HepG2 (cell line): ENCODE measurements around the gene DGCR2. TPM values are rescaled to one million over a fixed set of nuclear protein-coding genes. Genes with fewer than 3 reads are reported as not detected.
A peak's percentile ranks its signal among the peaks of the same experiment; 100 is the strongest.

ENCODE experiments used
- ATAC-seq: fragments of 200-7000 bp; cut with Tn5 transposase; 3 replicates; pipeline ENCODE4 v1.9.1; 2020; ENCODE audit warnings: mild to moderate bottlenecking, moderate library complexity
- BruUV-seq: library from RNA; stranded (reverse); fragments of 400-500 nt; replicated peaks from 2 replicates; lab custom pipeline; 2021; lab: Mats Ljungman, UMichigan
- CTCF ChIA-PET: fragments of 300-600 bp; formaldehyde crosslinking; extraction: SDS; loops from one replicate; lab custom pipeline; 2021; ENCODE audit warnings: low total read pairs, inconsistent platforms, low intra/inter-chr PET ratio; lab: Yijun Ruan, JAX
- POLR2A ChIA-PET: fragments of 350-600 bp; sonication (Branson Sonifier 250); formaldehyde crosslinking; loops from one replicate; lab custom pipeline; 2020; ENCODE audit warnings: antibody characterized with exemption, inconsistent platforms; lab: Yijun Ruan, JAX
- DNase-seq: peaks from one replicate; pipeline ENCODE4 v3.0.0-alpha.2; 2015; ENCODE audit warnings: low spot score
- FAIRE-seq: peaks from 3 replicates; lab custom pipeline; 2011; peaks lifted over from hg19 to GRCh38; lab: Jason Lieb, UNC
- H2AFZ ChIP-seq: one replicate; pipeline ENCODE4 v1.6.1; 2011; ENCODE audit warnings: low read length, inconsistent platforms
- H3K27ac ChIP-seq: fragments of 300-600 bp; 3 replicates; pipeline ENCODE4 v1.8.0; 2011; ENCODE audit warnings: mixed run types, mild to moderate bottlenecking, mixed read lengths, low read length, inconsistent platforms; ENCODE audit not compliant: insufficient read depth; ENCODE audit errors: extremely low read length
- H3K27me3 ChIP-seq, 2 experiments: fragments of 200-600 bp in 1 of 2; 2 replicates in 1 of 2; 3 replicates in 1 of 2; pipeline versions ENCODE4 v1.6.0 to v1.8.0; 2011; ENCODE audit warnings: low read length in 2 of 2, mild to moderate bottlenecking in 2 of 2, moderate library complexity in 2 of 2, inconsistent platforms in 1 of 2; ENCODE audit not compliant: insufficient read depth in 2 of 2, control insufficient read depth in 1 of 2
- H3K36me3 ChIP-seq, 2 experiments: fragments of 200-600 bp in 1 of 2; replicated peaks in 1 of 2; 2 replicates in 1 of 2; 3 replicates in 1 of 2; pipeline versions ENCODE4 v1.5.1 to v1.8.0; 2011; ENCODE audit warnings: low read length in 2 of 2, inconsistent platforms in 1 of 2; ENCODE audit not compliant: insufficient read depth in 2 of 2, control insufficient read depth in 1 of 2
- H3K4me1 ChIP-seq: 2 replicates; pipeline ENCODE4 v1.5.1; 2012; ENCODE audit warnings: low read length, inconsistent platforms; ENCODE audit not compliant: insufficient read depth
- H3K4me2 ChIP-seq: 2 replicates; pipeline ENCODE4 v1.6.0; 2011; ENCODE audit warnings: low read depth, low read length, inconsistent platforms
- H3K4me3 ChIP-seq, 3 experiments: fragments of 200-600 bp in 1 of 3; sonication (generic), shearing (Covaris generic) in 1 of 3; replicated peaks in 1 of 3; 2 replicates each; pipeline ENCODE4 v1.5.1; 2011 to 2016; ENCODE audit warnings: low read length in 3 of 3, inconsistent platforms in 2 of 3, low read depth in 2 of 3, mild to moderate bottlenecking in 2 of 3, control low read depth in 1 of 3, mixed read lengths in 1 of 3; ENCODE audit not compliant: insufficient read depth in 1 of 3
- H3K79me2 ChIP-seq: one replicate; pipeline ENCODE4 v1.6.1; 2011; ENCODE audit warnings: low read length, inconsistent platforms; ENCODE audit not compliant: insufficient read depth
- H3K9ac ChIP-seq: 2 replicates; pipeline ENCODE4 v1.6.0; 2011; ENCODE audit warnings: mild to moderate bottlenecking, low read depth, low read length, inconsistent platforms; ENCODE audit not compliant: insufficient read depth
- H3K9me3 ChIP-seq: 2 replicates; pipeline ENCODE4 v1.5.1; 2012; ENCODE audit warnings: mild to moderate bottlenecking, low read length
- H4K20me1 ChIP-seq: 2 replicates; pipeline ENCODE4 v1.6.0; 2011; ENCODE audit warnings: inconsistent platforms, mild to moderate bottlenecking, low read length, moderate library complexity; ENCODE audit not compliant: insufficient read depth
- BORCS8-MEF2B ChIP-seq: sonication (generic); formaldehyde crosslinking; IDR thresholded peaks from 2 replicates; pipeline ENCODE4 v1.8.0; 2022; ENCODE audit warnings: mild to moderate bottlenecking, missing genetic modification reagents
- CTCF ChIP-seq: sonication (generic); formaldehyde crosslinking; IDR thresholded peaks from 2 replicates; pipeline ENCODE4 v1.5.0; 2020; ENCODE audit warnings: mild to moderate bottlenecking, missing genetic modification reagents, moderate library complexity
- RAD21 ChIP-seq: fragments of 450-650 bp; formaldehyde crosslinking; IDR thresholded peaks from 2 replicates; pipeline ENCODE4 v1.5.0; 2020; ENCODE audit warnings: mild to moderate bottlenecking
- STAG1 ChIP-seq: sonication (generic); formaldehyde crosslinking; IDR thresholded peaks from 2 replicates; pipeline ENCODE4 v1.4.0; 2020; ENCODE audit warnings: missing genetic modification reagents
- XRCC5 ChIP-seq: fragments of 200-400 bp; formaldehyde crosslinking; optimal IDR thresholded peaks from 2 replicates; pipeline ENCODE3; 2017; ENCODE audit warnings: mild to moderate bottlenecking, low read length
- ZSCAN30 ChIP-seq: sonication (generic); formaldehyde crosslinking; IDR thresholded peaks from 2 replicates; pipeline ENCODE4 v1.5.0; 2020; ENCODE audit warnings: mild to moderate bottlenecking, missing genetic modification reagents
- ZZZ3 ChIP-seq: sonication (generic); formaldehyde crosslinking; IDR thresholded peaks from 2 replicates; pipeline ENCODE4 v1.4.0; 2020; ENCODE audit warnings: missing genetic modification reagents, mild to moderate bottlenecking, borderline replicate concordance
- WGBS: methylation state at CpG from one replicate; pipeline ENCODE4 v1.1.6; 2017; ENCODE audit warnings: low lambda C conversion rate; 5-methylcytosine and 5-hydroxymethylcytosine counted together
- in situ Hi-C: cut with HindIII; loops from 2 replicates; pipeline ENCODE4 v1.10.0; 2017; ENCODE audit warnings: low pct_unique_long_range_greater_than_20kb; ENCODE audit not compliant: extremely low pct_ligation_motif_present
- intact Hi-C: fragments of 100-400 bp; cut with micrococcal nuclease; formaldehyde crosslinking; loops from one replicate; pipeline ENCODE4 v1.10.0; 2022; ENCODE audit not compliant: unreplicated experiment
- polyA plus RNA-seq, 8 experiments: library from polyadenylated mRNA; depleted of rRNA in 3 of 8; stranded (reverse) in 7 of 8; unstranded in 1 of 8; fragments of >200 nt; fragmentation: Illumina TruSeq in 4 of 8; extraction: Trizol in 4 of 8; gene quantifications; 2 replicates each; pipeline versions ENCODE4 v1.2.1 to v1.2.3, GENCODE V29; 2011 to 2016; ENCODE audit warnings: low read depth in 4 of 8, missing spikeins in 1 of 8, mixed read lengths in 1 of 8; ENCODE audit not compliant: insufficient read depth in 1 of 8
- total RNA-seq, 5 experiments: library from RNA; depleted of rRNA; stranded (reverse); fragments of >200 nt; fragmentation: Illumina TruSeq; extraction: Trizol; gene quantifications; 2 replicates each; pipeline ENCODE4 v1.2.3, GENCODE V29; 2016; ENCODE audit warnings: low read depth in 1 of 5
- TF ChIP-seq, protein P1 (sequence below): sonication (generic); formaldehyde crosslinking; IDR thresholded peaks from 2 replicates; pipeline ENCODE4 v1.4.0; 2020; ENCODE audit warnings: missing genetic modification reagents, mild to moderate bottlenecking, borderline replicate concordance

DGCR2 gene
- total and polyA plus RNA-seq, 2 of the 13 experiments (the other 11 are each of a cell fraction or from before 2014, with no cell fraction given) = 23.1 to 35.3 TPM

GRCh38 chr22:19106886-19107729 lies 15.1 kb downstream of the DGCR2 start:
- Histone ChIP-seq H3K9ac (no peak overlapping the region), H3K36me3 (peaks cover 1 to 8% of the 10 kb centered on the region in 2 experiments), H3K4me1 (peaks cover 18% of the 10 kb centered on the region), H3K27me3 (no peaks in the 10 kb centered on the region; a peak in 1 of 5 replicates), H2AFZ (no peak overlapping the region), H4K20me1 (peaks cover 45% of the 10 kb centered on the region), H3K4me3 (no peak overlapping the region), H3K9me3 (no peaks in the 10 kb centered on the region), H3K4me2 (no peak overlapping the region), H3K27ac (no peak overlapping the region), H3K79me2 (peaks cover 87% of the 10 kb centered on the region)
- ATAC-seq = no peak
- 100% methylated on average over 1 of the region's 3 CpGs for WGBS
- no peak for DNase-seq
- no TSS peak for BruUV-seq
- TF ChIP-seq BORCS8-MEF2B (CRISPR knock-in tag) = no peak
- POLR2A ChIA-PET = no interaction called here
- no peak for FAIRE-seq
- intact Hi-C loops (no loop called here), in situ Hi-C loops (no loop called here)
- CTCF ChIA-PET = no interaction called here

DNA sequence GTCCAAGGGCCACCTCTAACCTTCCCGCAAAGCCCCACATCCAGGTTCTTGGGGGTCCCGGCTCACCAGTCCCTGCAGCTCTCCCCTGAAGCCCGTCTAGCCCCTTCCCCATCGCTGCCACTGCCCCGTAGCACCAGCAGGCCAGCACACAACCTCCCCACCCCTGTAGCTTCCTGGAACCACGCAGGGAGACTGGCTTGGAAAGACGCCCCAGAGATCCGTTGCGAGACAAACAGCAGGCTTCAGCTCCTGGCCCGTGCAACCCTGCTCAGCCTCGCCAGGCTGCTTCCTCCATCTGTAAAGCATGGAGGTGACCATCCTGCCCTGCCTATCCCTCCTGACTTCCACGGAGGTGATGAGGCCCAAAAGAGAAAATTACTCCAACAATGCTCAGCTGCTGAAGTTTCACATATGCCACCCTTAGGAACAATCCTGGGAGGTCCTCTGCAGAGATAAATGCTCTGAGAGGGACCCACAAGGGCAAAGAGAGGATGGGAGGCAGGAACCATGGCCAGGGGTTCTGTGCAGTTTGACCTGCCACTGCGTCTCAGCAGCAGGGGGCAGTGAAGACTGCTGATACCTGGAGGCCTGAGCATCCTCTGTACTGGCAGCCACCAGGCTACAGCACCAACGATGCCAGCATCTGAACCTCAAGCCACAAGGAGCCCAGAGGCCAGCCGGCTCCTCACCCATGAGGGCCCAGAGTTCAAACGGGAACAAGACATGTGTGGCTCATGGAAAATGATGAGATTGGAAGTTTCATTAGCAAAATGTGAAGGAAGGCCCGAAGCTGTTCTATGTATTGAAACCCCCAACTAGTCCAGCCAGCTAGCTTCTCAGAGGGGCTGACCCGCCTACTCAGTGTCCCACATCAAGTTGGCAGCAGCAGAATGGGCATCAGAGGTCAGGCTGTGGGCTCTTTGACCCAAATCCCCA lies 16.1 kb downstream of the DGCR2 start:
- ATAC-seq (peak; percentile 82), DNase-seq (no peak), FAIRE-seq (no peak)
- POLR2A ChIA-PET = no interaction called here
- no TSS peak for BruUV-seq
- in situ Hi-C loops (no loop called here), intact Hi-C loops (no loop called here)
- Histone ChIP-seq H3K27me3 (no peaks in the 10 kb centered on the region; a peak in 1 of 5 replicates), H3K4me2 (no peak overlapping the region), H3K79me2 (peaks cover 87% of the 10 kb centered on the region), H3K9ac (no peak overlapping the region)
- 80% methylated on average over 18 of the region's 18 CpGs for WGBS
- TF ChIP-seq XRCC5 = no peak
- 0 out of 2 replicates have a peak, but pooled peaks have one; percentile 35 for TF ChIP-seq ZZZ3 (CRISPR knock-in tag)
- TF ChIP-seq, protein P1, sequence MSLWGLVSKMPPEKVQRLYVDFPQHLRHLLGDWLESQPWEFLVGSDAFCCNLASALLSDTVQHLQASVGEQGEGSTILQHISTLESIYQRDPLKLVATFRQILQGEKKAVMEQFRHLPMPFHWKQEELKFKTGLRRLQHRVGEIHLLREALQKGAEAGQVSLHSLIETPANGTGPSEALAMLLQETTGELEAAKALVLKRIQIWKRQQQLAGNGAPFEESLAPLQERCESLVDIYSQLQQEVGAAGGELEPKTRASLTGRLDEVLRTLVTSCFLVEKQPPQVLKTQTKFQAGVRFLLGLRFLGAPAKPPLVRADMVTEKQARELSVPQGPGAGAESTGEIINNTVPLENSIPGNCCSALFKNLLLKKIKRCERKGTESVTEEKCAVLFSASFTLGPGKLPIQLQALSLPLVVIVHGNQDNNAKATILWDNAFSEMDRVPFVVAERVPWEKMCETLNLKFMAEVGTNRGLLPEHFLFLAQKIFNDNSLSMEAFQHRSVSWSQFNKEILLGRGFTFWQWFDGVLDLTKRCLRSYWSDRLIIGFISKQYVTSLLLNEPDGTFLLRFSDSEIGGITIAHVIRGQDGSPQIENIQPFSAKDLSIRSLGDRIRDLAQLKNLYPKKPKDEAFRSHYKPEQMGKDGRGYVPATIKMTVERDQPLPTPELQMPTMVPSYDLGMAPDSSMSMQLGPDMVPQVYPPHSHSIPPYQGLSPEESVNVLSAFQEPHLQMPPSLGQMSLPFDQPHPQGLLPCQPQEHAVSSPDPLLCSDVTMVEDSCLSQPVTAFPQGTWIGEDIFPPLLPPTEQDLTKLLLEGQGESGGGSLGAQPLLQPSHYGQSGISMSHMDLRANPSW (CRISPR knock-in tag) = no peak
- TF ChIP-seq ZSCAN30 (CRISPR knock-in tag) = no peak
- TF ChIP-seq CTCF (CRISPR knock-in tag) = peak; percentile 65
- peak; percentile 72 for TF ChIP-seq STAG1 (CRISPR knock-in tag)
- peak; percentile 55 for TF ChIP-seq RAD21 (CRISPR knock-in tag)
- TF ChIP-seq, all 625 proteins: peak for 4
- Histone ChIP-seq H3K27ac (no peak overlapping the region), H3K36me3 (peaks cover 1 to 8% of the 10 kb centered on the region in 2 experiments), H3K4me1 (peaks cover 18% of the 10 kb centered on the region), H3K9me3 (no peaks in the 10 kb centered on the region), H2AFZ (no peak overlapping the region), H3K4me3 (no peak overlapping the region), H4K20me1 (peaks cover 39% of the 10 kb centered on the region)
- CTCF ChIA-PET = no interaction called here
